WTC11 (cell line): Measurements from ENCODE around the gene ADAM12.

Source experiments
- E2F4 ChIP-seq: sonication (generic); formaldehyde crosslinking; IDR thresholded peaks from 2 replicates; pipeline ENCODE4 v1.8.1; 2022; ENCODE audit warnings: low read depth, mild to moderate bottlenecking, moderate library complexity, missing genetic modification reagents, borderline replicate concordance
- ELF4 ChIP-seq: sonication (generic); formaldehyde crosslinking; IDR thresholded peaks from 2 replicates; pipeline ENCODE4 v1.8.1; 2022; ENCODE audit warnings: low read depth, mild to moderate bottlenecking, moderate library complexity, missing genetic modification reagents
- SP1 ChIP-seq: sonication (generic); formaldehyde crosslinking; conservative IDR thresholded peaks from 2 replicates; pipeline ENCODE4 v1.8.1; 2022; ENCODE audit warnings: missing genetic modification reagents
- TEAD4 ChIP-seq: sonication (generic); formaldehyde crosslinking; IDR thresholded peaks from 2 replicates; pipeline ENCODE4 v1.8.0; 2022; ENCODE audit warnings: mild to moderate bottlenecking, missing genetic modification reagents
- USF1 ChIP-seq: sonication (generic); formaldehyde crosslinking; IDR thresholded peaks from 2 replicates; pipeline ENCODE4 v1.8.0; 2022; ENCODE audit warnings: mild to moderate bottlenecking, missing genetic modification reagents

GRCh38 chr10:126286256-126286780 is 102.0 kb downstream of the ADAM12 start:
- TF ChIP-seq E2F4 (CRISPR knock-in tag) (no peak), USF1 (CRISPR knock-in tag) (no peak), ELF4 (CRISPR knock-in tag) (no peak), SP1 (no peak), TEAD4 (CRISPR knock-in tag) (no peak)
